Anterior cingulate cortex (tissue), 58 donors: ENCODE results near the gene ZNF483.
"Not testable (repeated sequence)": the region's sequence is repeated elsewhere in the genome, so short reads cannot be mapped to it uniquely, and the experiment has no call there.

Experiments
- DNase-seq, 58 donors: peaks; one replicate each; lab custom pipeline; 2025; lab: John Stamatoyannopoulos, UW

ZNF483 gene

DNA sequence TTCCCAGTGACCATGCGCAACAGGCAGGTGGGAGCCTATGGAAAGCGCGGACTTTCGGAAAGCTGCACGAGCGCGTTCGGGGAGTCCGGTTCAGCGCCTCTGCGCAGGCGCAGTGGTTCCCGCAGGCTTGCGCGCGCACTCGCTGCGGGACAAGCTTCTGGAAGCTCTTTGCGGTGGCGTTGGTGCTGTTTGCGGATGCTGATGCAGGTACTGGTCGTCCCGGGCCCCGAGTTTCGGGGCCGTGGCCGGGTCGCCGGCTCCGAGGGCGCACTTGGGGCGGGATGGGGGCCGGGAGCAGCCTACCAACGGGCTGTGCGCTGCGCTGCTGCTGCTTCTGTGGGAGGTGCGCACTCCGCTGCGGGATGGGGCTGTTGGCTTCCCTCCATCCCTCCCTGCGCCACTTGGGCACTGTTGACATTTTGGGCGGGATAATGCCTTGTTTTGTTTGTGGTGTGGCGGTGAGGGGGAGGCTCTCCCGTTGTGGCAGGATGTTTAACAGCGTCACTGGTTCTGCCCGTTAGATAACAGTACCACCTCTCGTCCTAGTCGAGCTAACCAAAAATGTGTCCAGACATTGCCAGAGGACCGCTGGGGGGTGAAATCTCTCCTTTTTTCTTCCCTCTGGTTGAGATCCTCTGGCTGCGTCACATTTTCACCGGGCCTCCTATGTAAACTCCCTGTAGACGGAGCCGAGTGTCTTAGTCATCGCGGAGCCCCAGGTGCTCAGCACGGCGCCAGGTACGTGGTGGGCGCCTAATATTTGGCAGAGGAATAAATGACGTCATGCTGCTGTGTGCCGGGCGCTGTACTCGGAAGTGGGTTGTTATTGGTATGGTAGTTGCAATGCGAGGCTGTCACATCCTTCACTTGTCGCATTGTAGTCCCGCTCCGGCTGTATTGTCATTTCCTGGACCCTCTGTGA is at the start of gene ZNF483:
Gene ZNF483 (plus strand): TSS at position 124 of the 922 bp plus-strand sequence. CDS start 2,217 bp downstream, outside the sequence.
- peak in 57 of 58 donors; percentile 28 to 93 (median 81) for DNase-seq

DNA sequence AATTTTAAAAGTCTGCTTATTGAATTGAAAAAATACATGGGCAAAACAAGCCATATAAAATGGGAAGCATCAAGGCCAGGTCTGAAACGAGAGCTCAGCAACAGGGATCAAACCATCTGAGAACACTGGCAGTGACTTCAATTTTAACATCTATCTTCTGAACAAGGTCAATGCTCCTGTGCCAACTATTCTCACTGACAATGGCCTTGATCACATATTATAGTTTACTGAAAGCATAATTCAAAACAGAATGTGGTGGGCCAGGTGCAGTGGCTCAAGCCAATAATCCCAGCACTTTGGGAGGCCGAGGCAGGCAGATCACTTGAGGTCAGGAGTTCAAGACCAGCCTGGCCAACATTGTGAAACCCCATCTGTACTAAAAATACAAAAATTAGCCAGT is 49.8 kb upstream of the ZNF483 start:
- no peak for DNase-seq

DNA sequence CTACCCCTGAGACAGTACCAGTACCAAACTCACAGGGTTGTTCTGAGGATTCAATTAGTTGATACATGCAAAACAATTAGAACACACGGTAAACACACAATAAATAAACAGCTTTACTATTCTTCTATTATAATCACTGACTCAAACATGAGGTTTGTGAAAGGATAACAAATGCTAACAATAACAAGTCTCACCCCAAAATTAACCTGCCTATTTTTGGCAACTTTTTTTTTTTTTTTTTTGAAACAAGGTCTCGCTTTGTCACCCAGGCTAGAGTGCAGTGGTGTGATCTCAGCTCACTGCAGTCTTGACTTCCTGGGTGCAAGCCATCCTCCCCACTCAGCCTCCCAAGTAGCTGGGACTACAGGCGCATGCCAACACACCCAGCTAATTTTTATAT is 47.3 kb upstream of the ZNF483 start:
- no peak for DNase-seq

DNA sequence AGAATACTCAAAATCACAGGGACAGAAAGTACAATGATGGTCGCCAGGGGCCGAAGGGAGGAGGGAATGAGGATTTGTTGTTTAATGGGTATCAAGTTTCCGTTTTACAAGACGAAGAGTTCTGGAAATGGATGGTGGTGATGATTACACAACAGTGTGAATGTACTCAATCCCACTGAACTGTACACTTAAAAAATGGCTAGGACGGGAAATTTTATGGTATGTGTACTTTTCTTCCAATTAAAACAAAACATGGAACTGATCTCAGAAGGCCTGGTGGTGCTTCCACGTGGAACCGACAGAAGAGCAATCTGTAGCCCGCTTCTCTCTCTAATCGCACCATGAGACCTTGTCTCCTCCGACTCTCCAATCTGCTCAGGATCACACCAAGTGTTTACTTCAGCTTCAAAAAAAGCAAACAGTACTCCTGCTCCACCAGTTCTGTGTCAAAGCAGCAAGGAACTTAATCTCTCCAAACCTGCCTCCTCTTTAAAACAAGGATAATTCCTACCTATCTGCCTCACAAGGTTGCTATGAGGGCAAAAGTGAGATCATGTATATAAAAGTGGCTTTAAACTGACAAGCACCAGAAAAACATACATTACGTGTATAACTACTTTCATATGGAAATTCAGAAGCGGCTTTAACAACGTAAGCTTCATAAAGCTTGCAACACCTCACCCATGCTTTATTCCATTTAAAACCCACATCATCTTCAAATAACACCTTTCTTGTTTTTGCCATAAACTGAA is 42.9 kb upstream of the ZNF483 start:
- DNase-seq = no peak

DNA sequence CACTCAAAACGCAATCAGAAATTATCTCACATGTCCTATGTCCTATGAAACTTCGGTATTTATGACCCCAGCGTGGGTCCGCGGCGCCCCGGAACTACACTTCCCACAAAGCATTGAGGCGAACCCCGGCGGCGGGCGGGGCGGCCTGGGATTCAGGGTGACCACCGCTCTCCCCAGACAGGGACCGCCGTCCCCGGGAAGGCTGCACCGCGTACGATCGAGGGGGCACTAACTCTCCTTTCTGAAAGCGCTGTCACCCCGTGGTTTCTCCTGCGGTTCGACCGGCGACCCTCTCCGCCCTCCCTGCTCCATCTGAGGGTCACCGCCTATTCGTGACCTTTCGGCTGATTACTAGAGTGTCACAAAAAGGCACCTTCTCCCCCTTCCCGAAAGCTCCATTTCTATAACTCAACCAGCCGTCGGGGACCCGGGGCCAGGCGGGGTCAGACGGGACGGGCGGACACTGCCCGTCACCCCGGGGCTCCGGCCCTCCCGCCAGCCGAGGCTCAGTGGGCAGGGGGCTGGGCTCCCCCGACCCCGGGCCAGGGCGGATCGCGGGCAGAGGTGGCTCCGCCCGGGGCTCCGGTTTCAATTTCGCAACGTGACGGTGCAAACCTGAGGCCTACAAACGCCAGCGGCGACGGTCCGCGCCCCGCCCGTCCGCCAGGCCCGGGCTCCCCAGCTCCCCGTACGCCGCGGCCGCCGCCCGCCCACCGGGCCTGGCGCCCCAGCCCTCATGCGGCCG is 42.1 kb upstream of the ZNF483 start:
- peak in 56 of 58 donors; percentile 11 to 82 (median 56) for DNase-seq

DNA sequence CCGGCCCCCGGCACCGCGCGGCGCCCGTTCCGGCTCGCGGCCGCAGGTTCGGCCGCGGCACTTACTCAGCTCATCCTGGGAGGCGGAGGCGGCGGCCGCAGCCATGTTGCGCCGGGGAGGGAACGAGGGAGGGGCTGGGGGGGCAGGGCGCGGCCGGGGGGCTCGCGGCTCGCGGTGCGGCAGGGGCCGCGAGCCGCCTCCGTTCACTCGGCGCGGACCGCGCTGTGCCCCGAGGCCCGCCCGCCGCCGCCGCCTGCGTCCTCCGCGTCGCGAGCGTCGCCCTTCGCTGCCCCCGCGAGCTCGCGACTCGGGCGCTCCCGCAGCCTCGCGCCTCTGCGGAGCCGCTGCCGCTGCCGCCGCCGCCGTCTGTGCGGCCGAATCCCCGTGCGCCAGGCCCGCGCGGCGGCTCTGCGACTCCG is 41.5 kb upstream of the ZNF483 start:
- peak in 42 of 58 donors; percentile 19 to 78 (median 52) for DNase-seq

DNA sequence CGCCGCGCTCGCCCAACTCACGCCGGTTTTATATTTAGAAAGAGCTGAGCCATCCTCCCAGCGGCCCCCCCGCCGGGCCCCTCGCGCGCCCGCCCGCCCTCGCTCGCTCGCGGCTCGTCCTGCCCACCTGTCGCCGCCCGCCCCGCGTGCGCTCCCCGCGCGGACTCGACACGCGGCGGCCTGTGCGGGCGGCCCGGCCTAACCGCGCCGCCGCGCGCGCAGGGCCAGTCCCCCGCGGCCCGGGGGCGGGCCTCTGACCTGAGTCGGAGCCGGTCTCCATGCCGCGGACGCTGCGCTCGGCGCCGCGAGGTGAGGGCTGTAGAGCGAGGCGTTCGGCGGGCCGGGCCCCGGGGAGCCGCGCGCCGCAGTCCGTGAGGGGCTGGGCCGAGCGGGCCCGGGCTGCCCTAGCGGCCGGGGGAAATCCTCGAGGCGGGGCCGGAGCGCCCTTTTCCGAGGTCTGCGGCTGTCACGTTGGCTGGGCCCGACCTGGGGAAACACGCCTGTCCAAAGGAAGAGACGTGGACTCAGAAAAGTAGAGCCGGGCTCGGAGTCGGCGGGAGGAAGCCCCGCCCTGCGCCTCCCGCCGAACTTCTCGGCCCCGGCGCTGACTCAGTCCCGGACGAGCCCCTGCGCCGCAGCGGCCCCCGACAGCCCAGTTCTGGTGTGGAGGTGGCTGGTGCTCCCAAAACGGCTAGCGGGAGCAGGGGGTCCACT is 41.0 kb upstream of the ZNF483 start, which contains the start of gene ECPAS:
Gene ECPAS (minus strand): TSS at position 526 of the 714 bp plus-strand sequence. CDS start 11,465 bp downstream, outside the sequence.
- DNase-seq = peak in 53 of 58 donors; percentile 20 to 78 (median 53)

DNA sequence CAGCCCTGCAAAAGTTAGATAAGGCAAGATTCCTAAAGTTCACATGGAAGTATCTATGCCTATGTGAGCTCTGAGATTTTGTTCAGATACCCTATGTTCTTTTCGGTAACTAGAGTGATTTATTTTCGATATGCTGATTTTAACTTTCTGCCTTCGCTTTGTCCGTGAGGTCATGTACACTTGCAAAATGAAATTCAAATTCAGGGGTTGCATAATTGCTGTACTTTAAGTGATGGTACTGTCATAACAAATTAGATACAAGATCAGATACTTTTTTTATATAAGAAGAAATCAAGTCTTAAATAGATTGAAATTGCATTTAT is 40.4 kb upstream of the ZNF483 start:
- DNase-seq = no peak

DNA sequence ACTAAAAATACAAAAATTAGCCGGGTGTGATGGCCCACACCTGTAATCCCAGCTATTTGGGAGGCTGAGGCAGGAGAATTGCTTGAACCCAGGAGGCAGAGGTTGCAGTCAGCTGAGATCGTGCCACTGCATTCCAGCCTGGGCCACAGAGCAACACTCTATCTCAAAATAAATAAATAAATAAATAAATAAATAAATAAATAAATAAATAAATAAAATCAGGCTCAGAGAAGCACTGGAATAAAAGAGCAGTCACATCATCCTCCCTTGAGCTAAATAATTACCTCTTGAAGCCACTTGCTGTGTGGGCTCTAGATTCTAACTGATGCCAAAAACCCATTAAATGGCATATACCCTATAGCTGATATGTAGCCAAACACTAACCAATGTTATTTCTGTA is 27.8 kb upstream of the ZNF483 start:
- DNase-seq = not testable (repeated sequence)

DNA sequence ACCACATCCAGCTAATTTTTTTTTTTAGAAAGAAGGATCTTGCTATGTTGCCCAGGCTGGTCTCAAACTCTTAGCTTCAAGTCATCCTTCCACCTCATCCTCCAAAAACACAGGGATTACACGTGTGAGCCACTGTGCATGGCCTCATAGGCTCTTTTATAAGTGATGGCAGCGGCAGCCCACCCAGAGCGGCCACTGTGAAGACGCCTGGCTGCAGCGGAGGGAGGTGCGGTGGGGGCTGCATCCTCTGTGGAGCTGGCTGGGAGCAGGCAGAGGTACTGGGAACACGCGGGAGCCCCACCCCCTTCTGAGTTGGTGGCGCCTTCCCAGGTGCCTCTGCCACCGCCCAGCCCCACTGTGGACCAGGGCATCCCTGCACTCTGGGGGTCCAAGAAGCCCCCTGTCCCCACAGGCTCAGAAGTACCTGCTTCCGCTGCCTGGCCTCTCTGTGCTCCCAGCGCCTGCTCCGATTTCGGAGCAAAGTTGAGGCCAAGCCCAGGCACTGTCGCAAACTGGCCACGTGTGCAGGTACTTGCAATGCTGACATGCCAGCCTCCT is 23.9 kb upstream of the ZNF483 start:
- no peak for DNase-seq

DNA sequence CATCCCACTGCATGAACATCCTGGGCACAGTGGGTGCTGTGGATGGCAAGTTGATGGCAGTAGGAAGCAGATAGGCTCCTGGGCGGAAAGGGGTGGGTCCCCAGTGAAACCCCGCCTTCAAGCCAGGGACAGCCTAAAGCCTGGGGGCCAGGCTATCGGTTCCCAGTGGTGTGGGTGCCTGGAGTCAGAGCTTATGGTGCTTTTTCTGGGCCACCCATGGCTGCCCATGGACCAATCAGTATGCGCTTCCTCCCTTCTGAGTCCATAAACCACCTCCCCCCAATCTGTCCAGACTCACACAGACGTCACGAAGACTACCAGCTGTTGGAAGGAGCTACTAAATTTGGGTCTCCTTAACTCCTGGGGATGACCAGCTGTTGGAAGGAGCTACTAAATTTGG is 23.3 kb upstream of the ZNF483 start:
- DNase-seq = no peak

DNA sequence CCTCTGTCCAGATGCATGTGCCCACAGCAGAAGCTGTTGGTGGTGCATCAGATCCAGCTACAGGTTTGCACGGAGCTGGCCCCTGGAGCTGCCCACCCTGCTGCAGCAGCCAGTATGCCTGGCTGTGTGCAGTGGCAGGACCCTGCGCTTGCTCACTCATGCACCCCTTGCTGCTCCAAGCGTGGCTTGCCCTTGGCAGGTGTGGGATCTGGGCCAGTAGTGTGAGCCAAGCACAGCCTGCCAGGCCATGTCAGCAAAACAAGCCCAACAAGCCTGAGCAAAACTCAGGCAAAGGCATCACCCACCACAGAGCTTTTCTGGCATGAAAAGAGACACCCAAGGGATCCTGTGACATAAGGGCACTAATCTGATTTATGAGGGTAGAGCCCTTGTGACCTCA is 22.5 kb upstream of the ZNF483 start:
- no peak for DNase-seq

DNA sequence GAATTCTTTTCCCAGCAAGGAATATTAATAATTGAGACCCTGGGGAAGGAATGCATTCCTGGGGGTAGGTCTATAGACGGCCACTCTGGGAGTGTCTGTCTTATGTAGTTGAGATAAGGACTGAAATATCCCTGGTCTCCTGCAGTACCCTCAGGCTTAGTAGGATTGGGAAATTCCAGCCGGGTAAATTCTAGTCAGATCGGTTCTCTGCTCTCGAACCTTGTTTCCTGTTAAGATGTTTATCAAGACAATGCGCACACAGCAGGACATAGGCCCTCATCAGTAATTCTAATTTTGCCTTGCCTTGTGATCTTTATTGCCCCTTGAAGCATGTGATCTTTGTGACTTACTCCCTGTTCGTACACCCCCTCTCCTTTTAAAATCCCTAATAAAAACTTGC is 13.4 kb upstream of the ZNF483 start:
- DNase-seq = not testable (repeated sequence)

DNA sequence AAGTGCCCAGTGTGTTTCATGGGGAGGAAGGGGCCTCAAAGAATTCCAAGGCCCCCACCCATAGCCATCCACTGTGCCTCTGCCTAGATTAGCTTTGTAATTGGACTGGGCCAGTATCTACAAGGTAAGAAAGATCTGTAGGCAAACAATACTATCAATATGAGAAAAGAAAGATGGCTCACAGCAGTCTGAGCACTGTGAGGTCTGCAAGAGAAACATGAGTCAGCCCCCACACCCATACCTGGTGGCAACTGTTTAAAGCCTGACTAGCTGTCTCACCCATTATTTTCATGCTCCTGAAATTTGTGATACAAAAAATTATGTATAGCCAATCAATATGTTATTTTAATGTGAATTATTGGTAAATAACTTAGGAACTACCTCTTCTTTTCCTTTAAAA is 10.0 kb upstream of the ZNF483 start:
- no peak for DNase-seq

DNA sequence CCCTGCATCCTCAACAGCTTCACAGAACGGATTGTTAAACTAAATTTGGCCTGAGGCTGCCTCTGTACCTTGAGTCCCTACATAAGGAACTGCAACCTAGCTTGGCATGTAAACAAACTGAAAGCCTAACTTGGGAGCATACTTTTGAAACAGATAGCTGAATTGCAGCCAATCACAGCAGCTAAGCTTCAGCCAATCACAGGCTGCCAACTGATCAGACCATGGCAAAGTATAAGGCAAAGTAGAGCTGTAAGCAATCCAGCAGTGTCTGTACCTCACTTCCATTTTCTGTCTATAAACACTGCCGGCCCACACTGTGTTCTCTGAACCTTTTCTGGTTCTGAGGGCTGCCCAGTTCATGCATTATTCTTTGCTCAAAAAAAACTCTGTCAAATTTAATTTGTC is 8.9 kb upstream of the ZNF483 start:
- DNase-seq = no peak

DNA sequence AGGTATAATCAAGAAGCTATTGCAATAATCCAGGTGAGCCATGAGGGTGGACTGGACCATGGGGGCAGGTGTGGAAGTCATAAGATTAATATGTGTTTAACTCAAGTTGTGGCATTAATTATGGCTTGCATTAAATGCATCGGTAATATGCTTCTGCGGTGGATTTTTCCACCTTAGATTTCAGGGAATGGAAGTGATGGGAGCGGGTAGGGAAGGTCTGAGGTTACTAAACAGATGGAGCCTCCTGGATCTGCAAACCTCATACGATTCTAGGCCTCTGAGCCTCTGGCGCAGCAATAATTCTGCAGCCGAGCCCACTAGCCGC is 286 bp upstream of the ZNF483 start:
- peak in 1 of 58 donors; percentile 23 for DNase-seq

DNA sequence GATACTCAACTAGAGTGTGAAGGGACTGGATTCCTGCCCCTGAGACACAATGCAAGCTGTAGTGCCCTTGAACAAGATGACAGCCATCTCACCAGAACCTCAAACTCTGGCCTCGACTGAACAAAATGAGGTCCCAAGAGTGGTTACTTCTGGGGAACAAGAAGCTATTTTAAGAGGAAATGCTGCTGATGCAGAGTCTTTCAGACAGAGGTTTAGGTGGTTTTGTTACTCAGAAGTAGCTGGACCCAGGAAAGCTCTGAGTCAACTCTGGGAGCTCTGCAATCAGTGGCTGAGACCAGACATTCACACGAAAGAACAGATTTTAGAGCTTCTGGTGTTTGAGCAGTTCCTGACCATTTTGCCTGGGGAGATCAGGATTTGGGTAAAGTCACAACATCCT is 2.4 kb downstream of the ZNF483 start:
- no peak for DNase-seq

DNA sequence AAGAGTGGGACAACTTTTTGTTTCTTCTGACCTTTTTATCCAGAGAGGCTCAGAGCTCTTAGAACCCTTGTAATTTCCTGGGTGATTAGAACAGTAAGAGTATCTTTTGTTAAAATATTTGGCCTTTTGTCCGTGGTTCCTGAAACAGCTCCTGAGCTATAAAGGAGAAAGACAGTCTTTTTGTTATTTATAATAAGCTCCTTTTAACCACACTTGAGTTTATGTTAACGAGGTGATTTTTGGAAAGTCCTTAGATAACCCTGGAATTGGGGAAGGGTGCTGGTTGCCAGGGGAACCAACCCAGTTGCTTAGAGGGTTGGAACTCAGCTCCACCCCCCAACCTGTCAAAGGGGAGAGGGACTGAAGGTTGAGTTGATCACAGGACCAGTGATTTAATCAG is 4.8 kb downstream of the ZNF483 start:
- DNase-seq = no peak

DNA sequence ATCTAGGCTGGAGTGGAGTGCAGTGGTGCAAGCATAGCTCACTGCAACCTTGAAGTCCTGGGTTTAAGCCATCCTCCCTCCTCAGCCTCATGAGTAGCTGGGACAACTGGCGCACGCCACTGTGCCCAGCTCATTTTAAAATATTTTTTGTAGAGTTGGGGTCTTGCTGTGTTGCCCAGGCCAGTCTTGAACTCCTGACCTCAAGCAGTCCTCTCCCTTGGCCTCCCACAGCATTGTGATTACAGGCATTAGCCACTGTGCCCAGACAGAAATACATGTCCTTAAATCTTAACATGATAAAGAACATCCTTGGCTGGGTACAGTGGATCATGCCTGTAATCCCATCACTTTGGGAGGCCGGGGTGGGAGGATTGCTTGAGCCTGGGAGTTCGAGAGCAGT is 6.7 kb downstream of the ZNF483 start:
- no peak for DNase-seq
